A673 (cell line): ENCODE data around the gene E2F1. TPM values are rescaled to one million over a fixed set of nuclear protein-coding genes. Genes with fewer than 3 reads are reported as not detected.

Source experiments
- BruUV-seq: library from RNA; stranded (reverse); fragments of 400-500 nt; replicated peaks from 2 replicates; lab custom pipeline; 2021; lab: Mats Ljungman, UMichigan
- CTCF ChIA-PET: fragments of 300-600 bp; sonication (Branson Sonifier 250); formaldehyde crosslinking; loops from one replicate; lab custom pipeline; 2022; ENCODE audit warnings: antibody characterized with exemption; lab: Charles Lee
- POLR2A ChIA-PET: fragments of 300-600 bp; sonication (Branson Sonifier 250); formaldehyde crosslinking; loops from one replicate; lab custom pipeline; 2022; ENCODE audit warnings: antibody characterized with exemption; ENCODE audit not compliant: low non-redundant PET; lab: Charles Lee
- DNase-seq: peaks from one replicate; pipeline ENCODE4 v3.0.0-alpha.2; 2015; ENCODE audit warnings: low spot score
- H3K27ac ChIP-seq: fragments of 200-600 bp; sonication (generic); 2 replicates; pipeline ENCODE4 v1.5.1; 2016; ENCODE audit warnings: mixed run types, low read depth, mild to moderate bottlenecking, mixed read lengths, antibody characterized with exemption, low read length; ENCODE audit not compliant: poor library complexity, severe bottlenecking
- H3K27me3 ChIP-seq: fragments of 200-600 bp; sonication (generic); replicated peaks from 2 replicates; pipeline ENCODE4 v1.6.1; 2017; ENCODE audit warnings: mixed run types, low read depth, mild to moderate bottlenecking, mixed read lengths, antibody characterized with exemption, low read length; ENCODE audit not compliant: insufficient read depth, poor library complexity
- H3K36me3 ChIP-seq: fragments of 200-600 bp; sonication (generic); 2 replicates; pipeline ENCODE4 v1.6.1; 2016; ENCODE audit warnings: mixed run types, mild to moderate bottlenecking, mixed read lengths, antibody characterized with exemption, low read length; ENCODE audit not compliant: insufficient read depth, poor library complexity, severe bottlenecking
- H3K4me1 ChIP-seq: fragments of 200-600 bp; sonication (generic); 2 replicates; pipeline ENCODE4 v1.6.1; 2017; ENCODE audit warnings: mixed run types, mild to moderate bottlenecking, mixed read lengths, antibody characterized with exemption, low read length; ENCODE audit not compliant: insufficient read depth, poor library complexity, severe bottlenecking
- H3K4me3 ChIP-seq: fragments of 200-600 bp; sonication (generic); 2 replicates; pipeline ENCODE4 v1.5.1; 2016; ENCODE audit warnings: low read depth, mixed run types, mild to moderate bottlenecking, mixed read lengths, low read length; ENCODE audit not compliant: poor library complexity, severe bottlenecking
- H3K9me3 ChIP-seq: fragments of 200-600 bp; sonication (generic); 2 replicates; pipeline ENCODE4 v1.6.1; 2016; ENCODE audit warnings: mixed run types, low read depth, mild to moderate bottlenecking, mixed read lengths, antibody characterized with exemption, low read length; ENCODE audit not compliant: poor library complexity, severe bottlenecking
- CTCF ChIP-seq: fragments of 300-800, 200-600 bp; sonication (generic); conservative IDR thresholded peaks from 2 replicates; pipeline ENCODE4 v1.5.1; 2017; ENCODE audit warnings: low read depth, mild to moderate bottlenecking, antibody characterized with exemption, low read length, moderate library complexity, mixed read lengths
- EZH2 ChIP-seq: fragments of 200-600 bp; sonication (generic); IDR thresholded peaks from 2 replicates; pipeline ENCODE4 v1.6.1; 2017; ENCODE audit warnings: borderline replicate concordance, low read depth, mild to moderate bottlenecking, mixed read lengths, antibody characterized with exemption, low read length; ENCODE audit not compliant: poor library complexity, severe bottlenecking
- intact Hi-C: fragments of 100-400 bp; cut with micrococcal nuclease; formaldehyde crosslinking; loops from one replicate; pipeline ENCODE4 v1.10.0; 2022; ENCODE audit not compliant: unreplicated experiment
- total RNA-seq: library from RNA; stranded (reverse); gene quantifications from 2 replicates; pipeline ENCODE4 v1.2.3, GENCODE V29; 2021

The E2F1 gene
- total RNA-seq, 1 experiment from 2014 or later = 86.0 TPM

GRCh38 chr20:33709398-33709797, 23.2 kb upstream of the E2F1 start:
- ChIA-PET CTCF (no interaction called here), POLR2A (no interaction called here)
- H3K27ac ChIP-seq = no peak overlapping the region
- no peak for TF ChIP-seq EZH2
- no peak for TF ChIP-seq CTCF
- no peak for DNase-seq
- intact Hi-C loops = no loop called here
- no peaks in the 10 kb centered on the region for H3K27me3 ChIP-seq
- H3K4me1 ChIP-seq = no peaks in the 10 kb centered on the region
- H3K4me3 ChIP-seq = no peak overlapping the region
- H3K9me3 ChIP-seq = no peaks in the 10 kb centered on the region
- H3K36me3 ChIP-seq = no peaks in the 10 kb centered on the region
- no TSS peak for BruUV-seq

- Histone ChIP-seq H3K36me3 (no peaks in the 10 kb centered on the region), H3K4me3 (no peak overlapping the region), H3K4me1 (no peaks in the 10 kb centered on the region), H3K27me3 (no peaks in the 10 kb centered on the region), H3K27ac (no peak overlapping the region), H3K9me3 (no peaks in the 10 kb centered on the region)
- no peak for TF ChIP-seq EZH2
- TF ChIP-seq CTCF = no peak
- POLR2A ChIA-PET = no interaction called here
- intact Hi-C loops = no loop called here
- no peak for DNase-seq
- BruUV-seq = no TSS peak
- CTCF ChIA-PET = no interaction called here
These were observed 21.5 kb upstream of the E2F1 start for GRCh38 chr20:33707668-33708067.

- POLR2A ChIA-PET = no interaction called here
- Histone ChIP-seq H3K36me3 (no peaks in the 10 kb centered on the region), H3K27me3 (no peaks in the 10 kb centered on the region), H3K9me3 (no peaks in the 10 kb centered on the region), H3K27ac (no peak overlapping the region), H3K4me3 (no peak overlapping the region), H3K4me1 (no peaks in the 10 kb centered on the region)
- no peak for TF ChIP-seq CTCF
- no peak for TF ChIP-seq EZH2
- DNase-seq = no peak
- no TSS peak for BruUV-seq
- CTCF ChIA-PET = no interaction called here
- intact Hi-C loops = no loop called here
These were observed 18.2 kb upstream of the E2F1 start for GRCh38 chr20:33704197-33704924.
